ENCODE results near the gene VPS13A.

GRCh38 chr9:77177894-77178794 is 810 bp downstream of the VPS13A start:
- TF ChIP-seq CTCF (IDR thresholded peaks at IDR 0.05; ENCODE audit: low read depth, low read length) (no peak), POLR2A (IDR thresholded peaks at IDR 0.05; ENCODE audit: extremely low read depth, insufficient read length) (no peak)
